GM12878 (cell line): ENCODE results near the gene PPARA. TPM values are rescaled to one million over a fixed set of nuclear protein-coding genes. Genes with fewer than 3 reads are reported as not detected.

Source experiments
- ATAC-seq: fragments of 200-7000 bp; cut with Tn5 transposase; 3 replicates; pipeline ENCODE4 v1.9.1; 2020; ENCODE audit warnings: mild to moderate bottlenecking, moderate library complexity
- BruUV-seq: library from RNA; stranded (reverse); fragments of 400-500 nt; replicated peaks from 2 replicates; lab custom pipeline; 2021; lab: Mats Ljungman, UMichigan
- CTCF ChIA-PET: fragments of 300-600 bp; sonication (Branson Sonifier 250); formaldehyde crosslinking; extraction: SDS; loops from one replicate; lab custom pipeline; 2021; ENCODE audit warnings: inconsistent platforms; lab: Yijun Ruan, JAX
- POLR2A ChIA-PET: fragments of 350-600 bp; formaldehyde crosslinking; extraction: SDS; loops from one replicate; lab custom pipeline; 2021; ENCODE audit warnings: inconsistent platforms; lab: Charles Lee
- RAD21 ChIA-PET: fragments of 300-600 bp; sonication (Branson Sonifier 250); formaldehyde crosslinking; loops from one replicate; lab custom pipeline; 2023; ENCODE audit warnings: antibody characterized with exemption; ENCODE audit not compliant: unreplicated experiment; lab: Charles Lee
- SMC1A ChIA-PET: fragments of 300-600 bp; sonication (Branson Sonifier 250); formaldehyde crosslinking; loops from one replicate; lab custom pipeline; 2023; ENCODE audit not compliant: unreplicated experiment, uncharacterized antibody; lab: Charles Lee
- DNase-seq: peaks from one replicate; pipeline ENCODE4 v3.0.0-alpha.2; 2011; ENCODE audit warnings: low read depth, low spot score
- FAIRE-seq: peaks from 3 replicates; lab custom pipeline; 2011; peaks lifted over from hg19 to GRCh38; lab: Jason Lieb, UNC
- H2AFZ ChIP-seq: 2 replicates; pipeline ENCODE4 v1.6.0; 2011; ENCODE audit warnings: low read depth, low read length, control low read depth; ENCODE audit not compliant: control insufficient read depth
- H3K27ac ChIP-seq: 2 replicates; pipeline ENCODE4 v1.5.1; 2011; ENCODE audit warnings: control low read depth; ENCODE audit not compliant: control insufficient read depth, insufficient read depth
- H3K27me3 ChIP-seq, 2 experiments: replicated peaks in 1 of 2; 2 replicates each; pipeline versions ENCODE4 v1.6.0 to v1.6.1; 2011; ENCODE audit warnings: low read length in 1 of 2; ENCODE audit not compliant: control insufficient read depth in 2 of 2, insufficient read depth in 2 of 2
- H3K36me3 ChIP-seq, 2 experiments: 2 replicates each; pipeline ENCODE4 v1.5.1; 2011; ENCODE audit warnings: low read length in 1 of 2; ENCODE audit not compliant: control insufficient read depth in 2 of 2, insufficient read depth in 2 of 2
- H3K4me1 ChIP-seq: 2 replicates; pipeline ENCODE4 v1.6.1; 2011; ENCODE audit warnings: mild to moderate bottlenecking, low read length, moderate library complexity, mixed read lengths; ENCODE audit not compliant: control insufficient read depth, insufficient read depth
- H3K4me2 ChIP-seq: 2 replicates; pipeline ENCODE4 v1.6.0; 2011; ENCODE audit warnings: control low read depth; ENCODE audit not compliant: control insufficient read depth, insufficient read depth
- H3K4me3 ChIP-seq: fragments of 200-600 bp; sonication (generic); 2 replicates; pipeline ENCODE4 v1.5.1; 2016
- H3K79me2 ChIP-seq: 2 replicates; pipeline ENCODE4 v1.6.0; 2011; ENCODE audit warnings: low read length; ENCODE audit not compliant: control insufficient read depth, insufficient read depth
- H3K9ac ChIP-seq: 2 replicates; pipeline ENCODE4 v1.8.0; 2011; ENCODE audit warnings: low read length, control low read depth, mixed read lengths; ENCODE audit not compliant: control insufficient read depth, insufficient read depth
- H3K9me3 ChIP-seq: replicated peaks from 3 replicates; pipeline ENCODE4 v1.5.1; 2011; ENCODE audit warnings: mild to moderate bottlenecking, low read length; ENCODE audit not compliant: control insufficient read depth, insufficient read depth
- H4K20me1 ChIP-seq: 2 replicates; pipeline ENCODE4 v1.6.0; 2011; ENCODE audit not compliant: control insufficient read depth, insufficient read depth
- BMI1 ChIP-seq: fragments of 450-650 bp; IDR thresholded peaks from 2 replicates; pipeline ENCODE4 v1.6.1; 2016; ENCODE audit warnings: mild to moderate bottlenecking, moderate library complexity, borderline replicate concordance
- BRCA1 ChIP-seq: IDR thresholded peaks from 2 replicates; pipeline ENCODE4 v1.6.1; 2011; ENCODE audit warnings: low read depth, low read length, improper control_type of control experiment
- GABPA ChIP-seq: IDR thresholded peaks from 2 replicates; pipeline ENCODE4 v1.6.1; 2014; ENCODE audit warnings: antibody characterized with exemption, low read depth, mild to moderate bottlenecking, inconsistent platforms
- HDAC2 ChIP-seq: fragments of 200-600 bp; sonication (generic); IDR thresholded peaks from 2 replicates; pipeline ENCODE4 v1.6.1; 2017
- JUND ChIP-seq: IDR thresholded peaks from 2 replicates; pipeline ENCODE4 v1.6.1; 2012; ENCODE audit warnings: low read depth, mild to moderate bottlenecking, low read length, improper control_type of control experiment, moderate library complexity
- KAT2A ChIP-seq: conservative IDR thresholded peaks from 2 replicates; pipeline ENCODE4 v1.6.1; 2011; ENCODE audit warnings: low read depth, low read length; ENCODE audit not compliant: control insufficient read depth
- KLF5 ChIP-seq: fragments of 450-650 bp; IDR thresholded peaks from 2 replicates; pipeline ENCODE4 v1.6.1; 2014; ENCODE audit warnings: mild to moderate bottlenecking; ENCODE audit not compliant: partially characterized antibody
- POLR2AphosphoS5 ChIP-seq: IDR thresholded peaks from 2 replicates; pipeline ENCODE4 v1.6.1; 2011; ENCODE audit warnings: mild to moderate bottlenecking, low read length, inconsistent platforms
- STAT3 ChIP-seq: IDR thresholded peaks from 2 replicates; pipeline ENCODE4 v1.6.1; 2011; ENCODE audit warnings: low read depth, low read length, improper control_type of control experiment
- SUPT20H ChIP-seq: IDR thresholded peaks from 2 replicates; pipeline ENCODE4 v1.6.1; 2011; ENCODE audit warnings: low read depth, mild to moderate bottlenecking, low read length, moderate library complexity, borderline replicate concordance; ENCODE audit not compliant: control insufficient read depth
- TCF12 ChIP-seq: IDR thresholded peaks from 2 replicates; pipeline ENCODE4 v1.6.1; 2011; ENCODE audit warnings: low read depth, mild to moderate bottlenecking, low read length
- YY1 ChIP-seq: IDR thresholded peaks from 2 replicates; pipeline ENCODE4 v1.6.1; 2011; ENCODE audit warnings: low read depth, mild to moderate bottlenecking, low read length
- ZBED1 ChIP-seq: IDR thresholded peaks from 2 replicates; pipeline ENCODE4 v1.6.1; 2016; ENCODE audit warnings: borderline replicate concordance
- ZNF207 ChIP-seq: fragments of 450-650 bp; IDR thresholded peaks from 2 replicates; pipeline ENCODE4 v1.6.1; 2014; ENCODE audit warnings: antibody characterized with exemption, mild to moderate bottlenecking, borderline replicate concordance
- WGBS: methylation state at CpG from one replicate; pipeline ENCODE4 v1.1.6; 2016; ENCODE audit warnings: low lambda C conversion rate; ENCODE audit not compliant: insufficient replicate concordance, insufficient coverage; ENCODE audit errors: missing lambda C conversion rate; 5-methylcytosine and 5-hydroxymethylcytosine counted together
- in situ Hi-C: fragments of 300-500 bp; cut with MboI; formaldehyde crosslinking; loops from 9 replicates; pipeline ENCODE4 v1.14.3; 2018; ENCODE audit warnings: mixed read lengths
- intact Hi-C: fragments of 100-400 bp; cut with micrococcal nuclease; formaldehyde crosslinking; loops from one replicate; pipeline ENCODE4 v1.14.2; 2022; ENCODE audit not compliant: unreplicated experiment
- polyA plus RNA-seq, 11 experiments: library from polyadenylated mRNA; depleted of rRNA in 4 of 11; unstranded in 6 of 11; stranded (reverse) in 5 of 11; fragments of >200 nt; fragmentation: Nextera tagmentation in 4 of 11; fragmentation: Illumina TruSeq in 1 of 11; extraction: Ambion mirVana in 4 of 11; extraction: Trizol in 1 of 11; gene quantifications; 1 replicate in 1 of 11; 2 replicates in 10 of 11; pipeline versions ENCODE4 v1.2.1 to v1.2.3, GENCODE V29; 2011 to 2016; ENCODE audit warnings: inconsistent platforms in 2 of 11, missing spikeins in 2 of 11, low read depth in 1 of 11
- total RNA-seq, 4 experiments: library from RNA; depleted of rRNA in 3 of 4; stranded (reverse); fragments of >200 nt in 3 of 4; fragmentation: Illumina TruSeq in 1 of 4; extraction: Trizol in 1 of 4; gene quantifications; 2 replicates each; pipeline versions ENCODE4 v1.2.1 to v1.2.3, GENCODE V29; 2013 to 2021
- TF ChIP-seq, protein P1 (sequence below): fragments of 450-650 bp; IDR thresholded peaks from 2 replicates; pipeline ENCODE4 v1.6.1; 2017; ENCODE audit warnings: mild to moderate bottlenecking
- TF ChIP-seq, protein P2 (sequence below): fragments of 450-650 bp; IDR thresholded peaks from 2 replicates; pipeline ENCODE4 v1.6.1; 2016; ENCODE audit warnings: mild to moderate bottlenecking, moderate library complexity, borderline replicate concordance
- TF ChIP-seq, protein P3 (sequence below): fragments of 150-350 bp; IDR thresholded peaks from 2 replicates; pipeline ENCODE4 v1.6.1; 2014; ENCODE audit warnings: mild to moderate bottlenecking, low read depth, low read length

Gene PPARA
- total and polyA plus RNA-seq, 10 of the 15 experiments (the other 5 are each of a cell fraction or from before 2014, with no cell fraction given): 0.72 to 10.4 (median 4.6) TPM

DNA sequence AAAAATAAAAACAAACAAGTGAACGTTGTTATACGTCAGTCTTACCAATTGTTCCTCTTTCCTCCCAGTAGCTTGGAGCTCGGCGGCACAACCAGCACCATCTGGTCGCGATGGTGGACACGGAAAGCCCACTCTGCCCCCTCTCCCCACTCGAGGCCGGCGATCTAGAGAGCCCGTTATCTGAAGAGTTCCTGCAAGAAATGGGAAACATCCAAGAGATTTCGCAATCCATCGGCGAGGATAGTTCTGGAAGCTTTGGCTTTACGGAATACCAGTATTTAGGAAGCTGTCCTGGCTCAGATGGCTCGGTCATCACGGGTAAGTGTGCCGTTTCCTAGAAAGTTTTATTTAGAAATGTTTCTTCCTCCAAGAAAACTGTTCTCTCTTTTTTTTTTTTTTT is 47.9 kb downstream of the PPARA start:
- in situ Hi-C loops: no loop called here
- WGBS: 97% methylated on average over 18 of the region's 18 CpGs

More for the DNA sequence above, 47.9 kb downstream of the PPARA start:
- intact Hi-C loops: no loop called here
- ATAC-seq: no peak
- POLR2A ChIA-PET: no interaction called here
- Histone ChIP-seq H3K79me2 (no peaks in the 10 kb centered on the region), H3K36me3 (no peaks in the 10 kb centered on the region; a peak in 3 of 4 replicates), H4K20me1 (no peaks in the 10 kb centered on the region), H2AFZ (no peak overlapping the region), H3K9me3 (no peaks in the 10 kb centered on the region), H3K4me3 (no peak overlapping the region), H3K4me2 (no peak overlapping the region), H3K9ac (no peak overlapping the region), H3K4me1 (no peaks in the 10 kb centered on the region), H3K27ac (no peak overlapping the region), H3K27me3 (no peaks in the 10 kb centered on the region)
- no peak for FAIRE-seq
- TF ChIP-seq, protein P1, sequence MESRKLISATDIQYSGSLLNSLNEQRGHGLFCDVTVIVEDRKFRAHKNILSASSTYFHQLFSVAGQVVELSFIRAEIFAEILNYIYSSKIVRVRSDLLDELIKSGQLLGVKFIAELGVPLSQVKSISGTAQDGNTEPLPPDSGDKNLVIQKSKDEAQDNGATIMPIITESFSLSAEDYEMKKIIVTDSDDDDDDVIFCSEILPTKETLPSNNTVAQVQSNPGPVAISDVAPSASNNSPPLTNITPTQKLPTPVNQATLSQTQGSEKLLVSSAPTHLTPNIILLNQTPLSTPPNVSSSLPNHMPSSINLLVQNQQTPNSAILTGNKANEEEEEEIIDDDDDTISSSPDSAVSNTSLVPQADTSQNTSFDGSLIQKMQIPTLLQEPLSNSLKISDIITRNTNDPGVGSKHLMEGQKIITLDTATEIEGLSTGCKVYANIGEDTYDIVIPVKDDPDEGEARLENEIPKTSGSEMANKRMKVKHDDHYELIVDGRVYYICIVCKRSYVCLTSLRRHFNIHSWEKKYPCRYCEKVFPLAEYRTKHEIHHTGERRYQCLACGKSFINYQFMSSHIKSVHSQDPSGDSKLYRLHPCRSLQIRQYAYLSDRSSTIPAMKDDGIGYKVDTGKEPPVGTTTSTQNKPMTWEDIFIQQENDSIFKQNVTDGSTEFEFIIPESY: no peak
- TF ChIP-seq TCF12: no peak
- TF ChIP-seq KAT2A: no peak
- TF ChIP-seq, protein P2, sequence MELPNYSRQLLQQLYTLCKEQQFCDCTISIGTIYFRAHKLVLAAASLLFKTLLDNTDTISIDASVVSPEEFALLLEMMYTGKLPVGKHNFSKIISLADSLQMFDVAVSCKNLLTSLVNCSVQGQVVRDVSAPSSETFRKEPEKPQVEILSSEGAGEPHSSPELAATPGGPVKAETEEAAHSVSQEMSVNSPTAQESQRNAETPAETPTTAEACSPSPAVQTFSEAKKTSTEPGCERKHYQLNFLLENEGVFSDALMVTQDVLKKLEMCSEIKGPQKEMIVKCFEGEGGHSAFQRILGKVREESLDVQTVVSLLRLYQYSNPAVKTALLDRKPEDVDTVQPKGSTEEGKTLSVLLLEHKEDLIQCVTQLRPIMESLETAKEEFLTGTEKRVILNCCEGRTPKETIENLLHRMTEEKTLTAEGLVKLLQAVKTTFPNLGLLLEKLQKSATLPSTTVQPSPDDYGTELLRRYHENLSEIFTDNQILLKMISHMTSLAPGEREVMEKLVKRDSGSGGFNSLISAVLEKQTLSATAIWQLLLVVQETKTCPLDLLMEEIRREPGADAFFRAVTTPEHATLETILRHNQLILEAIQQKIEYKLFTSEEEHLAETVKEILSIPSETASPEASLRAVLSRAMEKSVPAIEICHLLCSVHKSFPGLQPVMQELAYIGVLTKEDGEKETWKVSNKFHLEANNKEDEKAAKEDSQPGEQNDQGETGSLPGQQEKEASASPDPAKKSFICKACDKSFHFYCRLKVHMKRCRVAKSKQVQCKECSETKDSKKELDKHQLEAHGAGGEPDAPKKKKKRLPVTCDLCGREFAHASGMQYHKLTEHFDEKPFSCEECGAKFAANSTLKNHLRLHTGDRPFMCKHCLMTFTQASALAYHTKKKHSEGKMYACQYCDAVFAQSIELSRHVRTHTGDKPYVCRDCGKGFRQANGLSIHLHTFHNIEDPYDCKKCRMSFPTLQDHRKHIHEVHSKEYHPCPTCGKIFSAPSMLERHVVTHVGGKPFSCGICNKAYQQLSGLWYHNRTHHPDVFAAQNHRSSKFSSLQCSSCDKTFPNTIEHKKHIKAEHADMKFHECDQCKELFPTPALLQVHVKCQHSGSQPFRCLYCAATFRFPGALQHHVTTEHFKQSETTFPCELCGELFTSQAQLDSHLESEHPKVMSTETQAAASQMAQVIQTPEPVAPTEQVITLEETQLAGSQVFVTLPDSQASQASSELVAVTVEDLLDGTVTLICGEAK: no peak
- no peak for TF ChIP-seq GABPA
- no peak for TF ChIP-seq JUND
- no peak for TF ChIP-seq BRCA1
- TF ChIP-seq YY1: no peak
- no peak for TF ChIP-seq HDAC2
- no peak for TF ChIP-seq SUPT20H
- no peak for TF ChIP-seq ZNF207
- TF ChIP-seq KLF5: no peak
- no peak for TF ChIP-seq POLR2AphosphoS5
- no peak for TF ChIP-seq BMI1
- TF ChIP-seq, protein P3, sequence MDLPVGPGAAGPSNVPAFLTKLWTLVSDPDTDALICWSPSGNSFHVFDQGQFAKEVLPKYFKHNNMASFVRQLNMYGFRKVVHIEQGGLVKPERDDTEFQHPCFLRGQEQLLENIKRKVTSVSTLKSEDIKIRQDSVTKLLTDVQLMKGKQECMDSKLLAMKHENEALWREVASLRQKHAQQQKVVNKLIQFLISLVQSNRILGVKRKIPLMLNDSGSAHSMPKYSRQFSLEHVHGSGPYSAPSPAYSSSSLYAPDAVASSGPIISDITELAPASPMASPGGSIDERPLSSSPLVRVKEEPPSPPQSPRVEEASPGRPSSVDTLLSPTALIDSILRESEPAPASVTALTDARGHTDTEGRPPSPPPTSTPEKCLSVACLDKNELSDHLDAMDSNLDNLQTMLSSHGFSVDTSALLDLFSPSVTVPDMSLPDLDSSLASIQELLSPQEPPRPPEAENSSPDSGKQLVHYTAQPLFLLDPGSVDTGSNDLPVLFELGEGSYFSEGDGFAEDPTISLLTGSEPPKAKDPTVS: no peak
- TF ChIP-seq STAT3: no peak
- TF ChIP-seq ZBED1: no peak
- BruUV-seq: no TSS peak
- CTCF ChIA-PET: no interaction called here
- SMC1A ChIA-PET: no interaction called here
- no peak for DNase-seq
- RAD21 ChIA-PET: no interaction called here
